Measurements from ENCODE around the gene MRPS30. TPM values are rescaled to one million over a fixed set of nuclear protein-coding genes. Genes with fewer than 3 reads are reported as not detected.

Gene MRPS30
- total RNA-seq, 1 experiment from 2014 or later, result 101 TPM

DNA sequence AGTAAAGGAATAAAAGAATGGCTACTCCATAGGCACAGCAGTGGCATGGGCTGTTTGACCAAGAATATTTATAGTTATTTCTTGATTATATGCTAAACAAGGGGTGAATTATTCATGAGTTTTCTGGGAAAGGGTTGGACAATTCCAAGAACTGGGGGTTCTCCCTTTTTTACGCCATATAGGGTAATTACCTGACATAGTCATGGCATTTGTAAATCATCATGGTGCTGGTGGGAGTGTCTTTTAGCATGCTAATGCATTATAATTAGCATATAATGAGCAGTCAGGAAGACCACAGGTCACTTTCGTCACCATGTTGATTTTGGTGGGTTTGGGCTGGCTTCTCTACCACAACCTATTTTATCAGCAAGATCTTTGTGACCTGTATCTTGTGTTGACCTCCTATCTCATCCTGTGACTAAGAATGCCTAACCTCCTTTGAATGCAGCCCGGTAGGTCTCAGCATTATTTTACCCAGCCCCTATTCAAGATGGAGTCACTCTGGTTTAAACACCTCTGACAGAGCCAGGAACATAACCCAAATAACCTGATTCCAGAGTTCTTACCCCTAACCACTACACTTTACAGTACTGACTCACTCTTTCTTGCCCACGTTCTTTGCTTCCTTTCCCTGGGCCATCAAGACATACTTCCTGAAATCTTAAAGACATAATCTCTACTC is 25.0 kb upstream of the MRPS30 start:
- Histone ChIP-seq H3K9me2 (ENCODE audit: insufficient read depth) (no peaks in the 10 kb centered on the region), H3K27me3 (ENCODE audit: insufficient read depth, low read length) (no peaks in the 10 kb centered on the region), H3K36me3 (ENCODE audit: control insufficient read depth in 1 of 2, insufficient read depth in 2 of 2, low read length in 2 of 2) (no peaks in the 10 kb centered on the region), H3K79me2 (ENCODE audit: insufficient read depth, low read length) (no peaks in the 10 kb centered on the region), H3K4me3 (replicated peaks in 1 of 2; ENCODE audit: low read depth in 1 of 2, low read length in 2 of 2) (no peak overlapping the region), H2AFZ (ENCODE audit: low read depth, low read length, poor library complexity, severe bottlenecking) (no peak overlapping the region), H3K9ac (ENCODE audit: low read length) (no peak overlapping the region), H3K4me2 (ENCODE audit: low read length) (no peak overlapping the region), H3K27ac (ENCODE audit: low read depth, low read length) (no peak overlapping the region), H4K20me1 (ENCODE audit: insufficient read depth) (no peaks in the 10 kb centered on the region), H3K4me1 (ENCODE audit: control insufficient read depth in 1 of 2, insufficient read depth in 2 of 2, low read length in 2 of 2) (no peaks in the 10 kb centered on the region), H3K9me3 (ENCODE audit: control insufficient read depth in 1 of 2, insufficient read depth in 1 of 2, low read depth in 1 of 2, low read length in 2 of 2) (no peaks in the 10 kb centered on the region)
- ChIA-PET RAD21 (ENCODE audit: low non-redundant PET in 1 of 2, low total read pairs in 2 of 2, uncharacterized antibody in 2 of 2, unreplicated experiment in 2 of 2) (no interaction called here), CTCF (no interaction called here), POLR2A (no interaction called here)
- DNase-seq (ENCODE audit: low read depth, low spot score), result no peak
- TF ChIP-seq SRF (IDR thresholded peaks at IDR 0.05; ENCODE audit: low read depth) (no peak), POLR2AphosphoS5 (IDR thresholded peaks at IDR 0.05; ENCODE audit: low read depth, low read length) (no peak), JUND (IDR thresholded peaks at IDR 0.05) (no peak), ZFX (IDR thresholded peaks at IDR 0.05) (no peak), ZNF274 (IDR thresholded peaks at IDR 0.05; ENCODE audit: low read depth, low read length) (no peak), EGR1 (IDR thresholded peaks at IDR 0.05; ENCODE audit: low read depth) (no peak), EZH2phosphoT487 (IDR thresholded peaks at IDR 0.05; ENCODE audit: borderline replicate concordance) (no peak)
- no TSS peak for BruUV-seq (replicated peaks)
- ATAC-seq, result no peak
- intact Hi-C loops (cut with micrococcal nuclease), result no loop called here

- ChIA-PET RAD21 (ENCODE audit: low non-redundant PET in 1 of 2, low total read pairs in 2 of 2, uncharacterized antibody in 2 of 2, unreplicated experiment in 2 of 2) (no interaction called here), CTCF (no interaction called here), POLR2A (no interaction called here)
- Histone ChIP-seq H3K4me2 (ENCODE audit: low read length) (no peak overlapping the region), H3K9me2 (ENCODE audit: insufficient read depth) (no peaks in the 10 kb centered on the region), H3K4me1 (ENCODE audit: control insufficient read depth in 1 of 2, insufficient read depth in 2 of 2, low read length in 2 of 2) (peaks cover 0 to 3% of the 10 kb centered on the region in 2 experiments; a peak in 1 of 4 replicates), H3K36me3 (ENCODE audit: control insufficient read depth in 1 of 2, insufficient read depth in 2 of 2, low read length in 2 of 2) (no peaks in the 10 kb centered on the region), H3K9ac (ENCODE audit: low read length) (no peak overlapping the region), H3K27ac (ENCODE audit: low read depth, low read length) (no peak overlapping the region), H4K20me1 (ENCODE audit: insufficient read depth) (no peaks in the 10 kb centered on the region), H3K4me3 (replicated peaks in 1 of 2; ENCODE audit: low read depth in 1 of 2, low read length in 2 of 2) (no peak overlapping the region), H3K27me3 (ENCODE audit: insufficient read depth, low read length) (no peaks in the 10 kb centered on the region), H3K9me3 (ENCODE audit: control insufficient read depth in 1 of 2, insufficient read depth in 1 of 2, low read depth in 1 of 2, low read length in 2 of 2) (no peaks in the 10 kb centered on the region), H2AFZ (ENCODE audit: low read depth, low read length, poor library complexity, severe bottlenecking) (no peak overlapping the region), H3K79me2 (ENCODE audit: insufficient read depth, low read length) (no peaks in the 10 kb centered on the region)
- no peak for ATAC-seq
- intact Hi-C loops (cut with micrococcal nuclease), result no loop called here
- no TSS peak for BruUV-seq (replicated peaks)
- no peak for DNase-seq (ENCODE audit: low read depth, low spot score)
- TF ChIP-seq ZFX (IDR thresholded peaks at IDR 0.05), result no peak
- TF ChIP-seq, protein P1, sequence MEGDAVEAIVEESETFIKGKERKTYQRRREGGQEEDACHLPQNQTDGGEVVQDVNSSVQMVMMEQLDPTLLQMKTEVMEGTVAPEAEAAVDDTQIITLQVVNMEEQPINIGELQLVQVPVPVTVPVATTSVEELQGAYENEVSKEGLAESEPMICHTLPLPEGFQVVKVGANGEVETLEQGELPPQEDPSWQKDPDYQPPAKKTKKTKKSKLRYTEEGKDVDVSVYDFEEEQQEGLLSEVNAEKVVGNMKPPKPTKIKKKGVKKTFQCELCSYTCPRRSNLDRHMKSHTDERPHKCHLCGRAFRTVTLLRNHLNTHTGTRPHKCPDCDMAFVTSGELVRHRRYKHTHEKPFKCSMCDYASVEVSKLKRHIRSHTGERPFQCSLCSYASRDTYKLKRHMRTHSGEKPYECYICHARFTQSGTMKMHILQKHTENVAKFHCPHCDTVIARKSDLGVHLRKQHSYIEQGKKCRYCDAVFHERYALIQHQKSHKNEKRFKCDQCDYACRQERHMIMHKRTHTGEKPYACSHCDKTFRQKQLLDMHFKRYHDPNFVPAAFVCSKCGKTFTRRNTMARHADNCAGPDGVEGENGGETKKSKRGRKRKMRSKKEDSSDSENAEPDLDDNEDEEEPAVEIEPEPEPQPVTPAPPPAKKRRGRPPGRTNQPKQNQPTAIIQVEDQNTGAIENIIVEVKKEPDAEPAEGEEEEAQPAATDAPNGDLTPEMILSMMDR (IDR thresholded peaks at IDR 0.05 in 2 of 3, conservative IDR thresholded peaks at IDR 0.05 in 1 of 3; ENCODE audit: borderline replicate concordance in 1 of 3, insufficient read depth in 1 of 3, low read depth in 2 of 3, low read length in 2 of 3), result no peak
- TF ChIP-seq, protein P2, sequence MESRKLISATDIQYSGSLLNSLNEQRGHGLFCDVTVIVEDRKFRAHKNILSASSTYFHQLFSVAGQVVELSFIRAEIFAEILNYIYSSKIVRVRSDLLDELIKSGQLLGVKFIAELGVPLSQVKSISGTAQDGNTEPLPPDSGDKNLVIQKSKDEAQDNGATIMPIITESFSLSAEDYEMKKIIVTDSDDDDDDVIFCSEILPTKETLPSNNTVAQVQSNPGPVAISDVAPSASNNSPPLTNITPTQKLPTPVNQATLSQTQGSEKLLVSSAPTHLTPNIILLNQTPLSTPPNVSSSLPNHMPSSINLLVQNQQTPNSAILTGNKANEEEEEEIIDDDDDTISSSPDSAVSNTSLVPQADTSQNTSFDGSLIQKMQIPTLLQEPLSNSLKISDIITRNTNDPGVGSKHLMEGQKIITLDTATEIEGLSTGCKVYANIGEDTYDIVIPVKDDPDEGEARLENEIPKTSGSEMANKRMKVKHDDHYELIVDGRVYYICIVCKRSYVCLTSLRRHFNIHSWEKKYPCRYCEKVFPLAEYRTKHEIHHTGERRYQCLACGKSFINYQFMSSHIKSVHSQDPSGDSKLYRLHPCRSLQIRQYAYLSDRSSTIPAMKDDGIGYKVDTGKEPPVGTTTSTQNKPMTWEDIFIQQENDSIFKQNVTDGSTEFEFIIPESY (IDR thresholded peaks at IDR 0.05; ENCODE audit: extremely low read depth, insufficient replicate concordance, low read length), result no peak
- TF ChIP-seq, protein P3, sequence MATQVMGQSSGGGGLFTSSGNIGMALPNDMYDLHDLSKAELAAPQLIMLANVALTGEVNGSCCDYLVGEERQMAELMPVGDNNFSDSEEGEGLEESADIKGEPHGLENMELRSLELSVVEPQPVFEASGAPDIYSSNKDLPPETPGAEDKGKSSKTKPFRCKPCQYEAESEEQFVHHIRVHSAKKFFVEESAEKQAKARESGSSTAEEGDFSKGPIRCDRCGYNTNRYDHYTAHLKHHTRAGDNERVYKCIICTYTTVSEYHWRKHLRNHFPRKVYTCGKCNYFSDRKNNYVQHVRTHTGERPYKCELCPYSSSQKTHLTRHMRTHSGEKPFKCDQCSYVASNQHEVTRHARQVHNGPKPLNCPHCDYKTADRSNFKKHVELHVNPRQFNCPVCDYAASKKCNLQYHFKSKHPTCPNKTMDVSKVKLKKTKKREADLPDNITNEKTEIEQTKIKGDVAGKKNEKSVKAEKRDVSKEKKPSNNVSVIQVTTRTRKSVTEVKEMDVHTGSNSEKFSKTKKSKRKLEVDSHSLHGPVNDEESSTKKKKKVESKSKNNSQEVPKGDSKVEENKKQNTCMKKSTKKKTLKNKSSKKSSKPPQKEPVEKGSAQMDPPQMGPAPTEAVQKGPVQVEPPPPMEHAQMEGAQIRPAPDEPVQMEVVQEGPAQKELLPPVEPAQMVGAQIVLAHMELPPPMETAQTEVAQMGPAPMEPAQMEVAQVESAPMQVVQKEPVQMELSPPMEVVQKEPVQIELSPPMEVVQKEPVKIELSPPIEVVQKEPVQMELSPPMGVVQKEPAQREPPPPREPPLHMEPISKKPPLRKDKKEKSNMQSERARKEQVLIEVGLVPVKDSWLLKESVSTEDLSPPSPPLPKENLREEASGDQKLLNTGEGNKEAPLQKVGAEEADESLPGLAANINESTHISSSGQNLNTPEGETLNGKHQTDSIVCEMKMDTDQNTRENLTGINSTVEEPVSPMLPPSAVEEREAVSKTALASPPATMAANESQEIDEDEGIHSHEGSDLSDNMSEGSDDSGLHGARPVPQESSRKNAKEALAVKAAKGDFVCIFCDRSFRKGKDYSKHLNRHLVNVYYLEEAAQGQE (IDR thresholded peaks at IDR 0.05; ENCODE audit: low read depth), result no peak
- no peak for TF ChIP-seq EGR1 (IDR thresholded peaks at IDR 0.05; ENCODE audit: low read depth)
- no peak for TF ChIP-seq EZH2phosphoT487 (IDR thresholded peaks at IDR 0.05; ENCODE audit: borderline replicate concordance)
- TF ChIP-seq YY1 (IDR thresholded peaks at IDR 0.05; ENCODE audit: extremely low read depth, insufficient replicate concordance, low read depth, low read length), result no peak
- TF ChIP-seq EZH2 (IDR thresholded peaks at IDR 0.05), result no peak
These were observed 21.0 kb upstream of the MRPS30 start for GRCh38 chr5:44787731-44788130.

Measured in HCT116 (cell line).